Activated T-cell treated with anti-CD3 and anti-CD28 coated beads for 4 hours (primary cell): ENCODE measurements around the gene KCNJ10.

Experiments
- DNase-seq: peaks from one replicate; pipeline ENCODE4 v3.0.0-alpha.2; 2020

KCNJ10 gene

DNA sequence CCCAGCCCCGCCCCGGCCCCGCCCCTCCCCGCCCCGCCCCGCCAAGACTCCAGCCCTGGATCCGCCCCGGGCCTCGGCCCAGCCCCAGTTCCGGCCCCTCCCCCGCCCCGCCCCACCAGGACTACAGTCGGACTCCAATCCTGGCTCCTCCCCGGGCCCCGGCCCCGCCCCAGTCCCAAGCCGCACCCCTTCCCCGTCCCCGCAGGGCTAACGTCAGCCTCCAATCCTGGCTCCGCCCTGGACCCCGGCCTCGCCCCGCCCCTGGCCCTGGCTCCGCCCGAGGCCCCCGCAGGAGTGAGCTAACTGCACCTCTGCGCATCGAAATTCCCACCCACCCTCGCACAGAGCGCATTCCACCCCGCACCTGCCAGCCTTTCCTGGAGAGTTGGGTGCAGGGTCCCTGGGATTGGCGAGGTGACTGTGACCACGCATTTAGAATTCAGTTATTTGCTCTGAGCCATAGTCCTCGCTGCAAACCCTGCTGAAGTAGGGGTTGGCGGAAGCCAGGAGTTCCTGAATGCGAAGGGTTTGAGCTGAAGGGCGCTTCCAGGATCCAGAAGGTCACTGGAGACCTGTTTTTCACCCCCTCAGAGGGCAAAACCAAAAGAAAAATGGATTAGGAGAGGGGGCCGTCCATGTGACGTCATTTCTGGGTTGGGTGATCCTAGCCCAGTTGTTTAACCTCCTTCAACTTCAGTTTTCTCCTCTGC, 29.0 kb upstream of the KCNJ10 start:
- DNase-seq, result peak; percentile 99

DNA sequence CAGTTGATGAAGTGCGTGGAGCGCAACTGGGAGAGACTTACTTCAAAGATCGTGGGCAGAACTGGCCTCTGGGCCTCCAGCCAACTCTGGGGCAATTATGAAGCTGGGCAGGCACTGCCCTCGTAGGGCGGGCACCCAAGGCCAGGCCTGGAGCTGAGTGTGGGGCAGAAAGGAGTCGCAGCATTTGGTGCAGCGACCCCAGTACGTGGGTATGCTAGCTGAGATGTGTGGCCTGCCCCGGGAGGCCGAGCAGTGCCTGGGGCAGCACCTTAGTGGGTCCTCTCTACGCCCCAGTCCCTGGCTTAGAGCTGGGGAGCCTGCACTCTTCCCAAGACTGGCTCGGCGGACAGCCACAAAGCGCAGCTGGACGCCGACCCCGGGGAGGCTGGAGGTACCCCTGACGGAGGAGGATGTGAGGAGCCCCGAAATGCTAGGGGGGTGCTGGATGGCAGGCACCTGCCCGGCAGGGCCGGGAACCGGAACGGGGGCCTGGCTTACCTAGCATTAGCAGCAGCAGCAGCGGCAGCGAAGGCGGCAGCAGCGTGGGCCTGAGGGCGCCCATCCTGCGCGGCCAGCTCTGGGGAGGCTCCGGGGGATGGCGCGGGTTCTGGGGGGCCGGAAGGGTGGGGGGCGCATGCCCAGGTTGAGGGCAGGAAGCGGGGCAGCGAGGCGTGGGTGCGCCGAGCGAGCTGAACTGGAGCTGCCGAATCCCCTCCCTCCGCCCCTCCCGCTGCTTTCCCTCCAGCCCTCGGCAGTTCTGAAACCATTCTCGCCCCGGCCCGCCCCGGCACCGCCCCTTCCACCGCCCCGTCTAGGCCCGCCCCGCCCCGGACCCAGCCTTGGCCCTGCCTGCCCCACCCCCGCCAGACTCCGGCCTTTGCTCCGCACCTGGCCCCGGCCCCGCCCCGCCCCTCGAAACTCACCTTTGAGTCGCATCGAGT, 28.2 kb upstream of the KCNJ10 start, which contains the start of gene IGSF8:
Gene IGSF8, minus strand, starts transcription at position 709 of the 941 bp plus-strand sequence. Its CDS starts 147 bp downstream, at position 562.
- peak; percentile 89 for DNase-seq

DNA sequence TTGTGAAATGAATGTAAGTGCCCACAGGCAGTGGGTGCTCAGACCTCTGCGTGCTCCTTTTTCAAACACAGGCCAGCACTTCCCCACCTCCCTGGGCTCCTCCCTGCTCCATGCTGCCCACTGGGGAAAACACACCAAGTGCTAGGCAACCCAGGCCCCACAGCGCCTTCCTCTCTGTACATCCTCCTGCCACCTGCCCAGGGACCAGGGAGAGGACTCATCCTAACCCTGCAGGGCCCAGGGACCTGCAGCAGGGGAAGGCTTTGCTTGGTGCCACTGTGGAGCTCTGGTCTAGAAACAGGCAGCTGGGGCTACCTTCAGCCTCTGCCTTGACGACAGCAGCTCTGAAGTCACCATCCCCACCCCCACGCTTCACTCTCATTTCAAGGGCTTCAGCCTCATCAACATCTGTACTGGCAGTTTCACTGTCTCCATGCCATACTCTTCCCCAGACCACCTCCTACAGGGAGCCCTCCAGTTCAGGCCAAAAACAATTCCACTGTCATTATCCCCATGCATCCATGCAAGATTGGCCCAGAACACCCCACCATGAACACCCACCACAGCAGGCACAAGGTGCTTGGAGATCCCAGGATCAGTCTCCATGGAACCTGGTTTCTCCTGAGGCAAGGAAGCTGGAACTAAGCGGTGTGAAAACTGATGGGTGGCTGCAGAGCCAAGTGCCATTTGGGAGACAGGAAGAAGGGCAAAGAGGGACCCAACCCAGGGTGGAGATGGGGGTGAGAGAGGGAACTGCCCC, 27.4 kb upstream of the KCNJ10 start:
- no peak for DNase-seq

DNA sequence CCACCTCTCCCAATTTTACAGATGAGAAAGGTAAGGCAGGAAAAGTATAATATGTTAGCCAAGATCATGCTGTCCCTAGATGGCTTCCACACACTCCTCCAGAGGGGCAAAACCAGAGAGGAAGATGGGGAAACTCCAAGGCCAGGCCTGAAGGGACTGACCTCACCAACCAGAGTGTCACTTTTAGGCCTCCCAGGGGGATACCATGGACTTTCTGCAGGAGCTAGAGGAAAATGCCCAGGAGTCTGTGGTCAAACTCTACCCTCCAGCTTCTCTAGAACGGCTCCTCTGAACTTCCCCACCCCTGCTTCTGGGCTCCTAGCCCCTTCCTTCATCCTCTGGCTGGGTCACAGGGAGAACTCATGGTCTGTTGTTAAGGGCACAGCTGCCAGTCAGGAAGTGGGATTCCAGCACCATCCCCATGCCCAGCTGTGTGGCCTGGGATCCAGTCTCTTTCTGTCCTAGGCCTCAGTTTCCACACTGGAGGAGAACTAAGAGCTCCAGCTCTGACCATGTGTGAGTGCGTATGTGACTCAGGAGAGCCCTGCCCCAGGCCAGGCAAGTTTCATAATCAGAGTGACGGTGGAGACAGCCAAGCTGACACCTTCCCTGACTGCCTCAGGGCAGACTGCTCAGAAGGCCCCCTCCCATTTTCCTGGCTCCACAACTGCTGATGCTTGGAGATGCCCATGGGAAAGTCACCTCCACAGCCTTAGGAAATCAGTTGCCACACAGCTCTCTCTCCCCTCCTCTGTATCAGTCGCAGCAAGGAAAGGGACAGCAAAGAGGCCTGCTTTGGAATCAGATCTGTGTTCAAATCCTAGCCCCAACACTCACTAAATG, 26.5 kb upstream of the KCNJ10 start:
- DNase-seq, result no peak

DNA sequence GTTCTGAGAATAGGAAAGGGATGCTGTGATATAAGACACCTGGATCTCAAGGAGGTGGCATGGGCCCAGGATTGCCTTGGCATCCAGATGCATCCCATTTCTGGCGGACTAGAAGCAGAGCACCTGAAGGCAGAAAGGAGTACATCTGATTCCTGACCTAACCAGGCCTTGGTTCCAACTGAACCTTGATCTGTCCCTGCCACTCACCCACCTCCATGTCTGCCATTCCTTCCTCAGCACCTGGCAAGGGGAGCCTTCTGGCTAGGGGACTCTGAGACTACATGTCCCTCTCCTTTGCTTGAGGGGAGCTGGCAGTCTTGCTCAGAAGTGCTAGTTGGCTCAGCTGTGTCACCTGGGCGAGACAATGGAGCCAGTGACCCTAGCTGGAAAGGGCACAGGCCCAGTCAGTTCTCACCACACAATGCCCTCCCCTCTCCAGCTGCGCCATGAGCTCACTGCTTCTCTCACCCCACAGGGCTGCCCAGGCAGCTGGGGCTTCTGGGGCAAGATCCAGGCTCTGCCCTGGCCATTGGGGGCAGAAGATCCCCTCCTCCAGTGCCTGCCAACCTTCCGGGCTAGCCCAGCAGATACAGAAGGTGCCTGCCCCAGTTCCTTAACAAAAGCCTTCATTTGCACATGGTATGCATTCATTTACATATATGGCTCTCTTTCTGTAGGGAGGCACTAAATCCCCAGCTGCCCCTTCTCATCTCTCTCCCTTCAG, 25.6 kb upstream of the KCNJ10 start:
- DNase-seq, result no peak

DNA sequence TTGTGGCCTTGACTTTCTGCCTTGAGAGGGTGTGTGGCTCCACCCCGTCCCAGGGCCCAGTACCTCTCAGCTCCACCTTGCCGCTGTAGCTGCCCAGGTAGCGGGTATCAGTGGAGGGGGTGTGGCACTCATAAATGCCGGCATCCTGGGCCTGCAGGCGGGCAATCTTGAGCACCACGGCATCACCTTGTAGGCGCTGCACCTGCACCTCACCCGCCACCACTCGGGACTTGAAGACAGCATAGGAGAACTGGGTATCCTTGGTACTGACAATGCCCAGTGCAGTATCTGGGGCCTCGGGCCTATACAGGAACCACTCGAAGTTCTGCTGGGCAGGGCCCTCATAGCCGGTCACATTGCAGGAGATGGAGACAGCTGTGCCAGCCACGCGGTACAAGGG, 24.8 kb upstream of the KCNJ10 start:
- no peak for DNase-seq

DNA sequence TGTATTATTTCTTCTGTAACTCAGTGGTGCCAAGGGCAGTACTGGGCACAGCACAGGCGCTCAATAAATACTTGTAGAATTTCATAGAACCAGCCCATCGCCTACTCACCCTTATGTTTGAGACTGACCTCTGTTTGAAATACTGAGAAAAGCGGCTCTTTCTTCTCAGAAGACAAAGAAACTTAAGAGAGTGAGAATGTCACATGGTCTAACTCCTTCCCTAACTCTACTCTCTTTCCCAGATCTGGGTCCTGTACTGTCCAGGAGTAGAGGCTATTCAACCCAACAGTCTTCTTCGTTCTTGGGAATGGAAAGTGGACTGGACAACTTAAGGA, 24.3 kb upstream of the KCNJ10 start:
- no peak for DNase-seq

DNA sequence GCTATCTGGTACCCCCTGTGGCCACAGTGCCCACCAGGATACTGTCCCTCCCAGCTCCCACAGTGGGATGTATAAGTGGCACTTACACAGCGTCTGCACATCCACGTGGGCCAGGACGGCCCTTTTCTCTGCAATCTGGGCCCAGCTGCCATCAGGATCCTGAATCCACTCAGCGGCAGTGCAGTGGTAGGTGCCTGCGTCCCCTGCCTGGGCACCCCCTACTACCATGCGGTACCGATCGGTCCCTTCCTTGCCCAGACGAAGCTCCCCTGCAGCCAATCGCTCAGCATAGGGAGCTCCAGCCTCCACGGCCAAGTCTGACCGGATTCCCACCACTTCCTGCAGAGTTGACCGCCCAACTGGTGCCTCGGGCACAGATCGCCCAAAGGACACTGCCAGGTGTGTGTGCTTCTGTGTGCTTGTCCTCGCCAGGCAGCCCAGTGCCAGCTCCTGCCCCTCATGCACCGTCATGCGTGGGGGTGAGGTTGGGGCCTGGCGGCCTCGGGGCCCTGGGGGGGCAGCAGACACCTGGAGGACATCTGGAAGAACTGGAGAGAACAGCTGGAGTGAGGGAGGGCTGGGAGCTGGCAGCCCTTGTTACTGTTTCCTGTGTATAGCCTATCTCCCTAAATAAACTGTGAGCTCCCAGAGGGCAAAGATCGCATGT, 23.8 kb upstream of the KCNJ10 start:
- DNase-seq, result no peak

DNA sequence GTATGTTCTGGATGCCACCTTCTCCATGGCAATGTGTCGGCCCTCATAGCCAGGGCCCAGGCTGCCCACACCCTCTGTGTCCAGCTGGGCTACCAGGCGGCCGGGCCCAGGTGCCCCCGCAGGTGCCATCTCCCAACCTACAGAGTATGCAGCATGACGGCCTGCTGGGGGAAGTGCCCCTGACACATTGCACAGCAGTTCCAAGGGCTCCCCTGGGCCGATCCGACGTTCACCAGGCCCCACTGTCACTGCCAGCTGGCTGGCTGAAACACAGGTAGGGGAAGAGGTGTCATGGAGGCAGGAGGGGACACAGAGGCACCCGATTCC, 23.1 kb upstream of the KCNJ10 start:
- DNase-seq, result no peak

DNA sequence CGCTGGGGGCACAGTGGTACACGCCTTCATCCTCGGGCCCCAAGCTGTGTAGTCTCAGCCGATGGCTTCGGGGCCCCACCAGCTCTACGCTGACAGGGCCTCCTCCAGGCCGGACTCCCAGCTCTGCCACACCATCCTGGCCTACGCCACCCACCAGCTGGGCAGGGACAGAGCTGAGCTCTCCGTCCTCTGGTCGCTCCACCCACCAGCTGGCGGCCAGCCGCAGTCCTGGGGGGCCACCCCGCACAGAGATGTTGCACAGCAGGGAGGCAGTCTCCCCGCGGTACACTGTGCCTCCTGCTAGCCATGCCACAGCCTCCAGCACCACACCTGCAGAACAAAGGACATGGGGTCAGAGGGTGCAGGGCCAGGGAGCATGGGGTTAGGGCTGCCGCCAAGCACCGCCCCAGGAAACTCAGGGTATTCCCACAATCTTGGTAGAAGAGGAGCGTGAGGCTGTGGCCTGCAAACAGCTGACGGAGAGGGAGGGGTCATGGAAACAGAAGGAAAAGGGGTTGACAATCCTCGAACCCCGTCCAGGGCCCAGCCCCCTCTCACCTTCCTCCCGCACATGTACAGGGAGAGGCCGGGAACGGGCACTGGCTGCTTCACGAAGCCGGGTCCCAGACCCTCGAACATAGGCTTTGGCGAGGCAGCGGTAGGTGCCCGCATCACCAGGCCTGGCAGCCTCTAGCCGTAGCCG, 22.6 kb upstream of the KCNJ10 start:
- no peak for DNase-seq

DNA sequence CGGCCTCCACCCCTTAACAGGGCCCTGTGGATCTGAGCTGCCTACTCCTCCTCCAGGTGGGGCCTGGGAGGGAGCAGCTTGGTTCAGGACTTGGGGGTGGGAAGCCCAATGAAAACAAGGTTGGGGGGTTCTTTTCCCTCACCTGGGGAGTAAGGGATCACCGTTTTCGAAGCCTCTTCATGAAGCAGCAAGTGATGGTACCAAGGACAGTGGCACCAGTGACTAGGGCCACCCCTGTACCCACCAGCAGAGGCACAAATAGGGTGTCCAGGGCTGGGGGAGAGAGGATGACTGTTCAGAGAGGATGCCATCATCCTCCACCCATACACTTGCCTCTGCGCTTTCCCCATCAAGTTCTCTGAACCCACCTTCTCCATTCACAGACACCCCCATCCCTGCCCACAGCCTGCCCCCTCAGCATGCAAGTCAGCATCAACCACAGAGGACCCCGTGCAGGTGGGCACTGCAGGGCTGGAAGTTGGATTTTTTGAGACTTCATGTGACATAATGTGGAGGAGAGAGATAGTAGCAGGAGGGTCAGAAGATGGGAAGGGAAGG, 21.8 kb upstream of the KCNJ10 start:
- no peak for DNase-seq

DNA sequence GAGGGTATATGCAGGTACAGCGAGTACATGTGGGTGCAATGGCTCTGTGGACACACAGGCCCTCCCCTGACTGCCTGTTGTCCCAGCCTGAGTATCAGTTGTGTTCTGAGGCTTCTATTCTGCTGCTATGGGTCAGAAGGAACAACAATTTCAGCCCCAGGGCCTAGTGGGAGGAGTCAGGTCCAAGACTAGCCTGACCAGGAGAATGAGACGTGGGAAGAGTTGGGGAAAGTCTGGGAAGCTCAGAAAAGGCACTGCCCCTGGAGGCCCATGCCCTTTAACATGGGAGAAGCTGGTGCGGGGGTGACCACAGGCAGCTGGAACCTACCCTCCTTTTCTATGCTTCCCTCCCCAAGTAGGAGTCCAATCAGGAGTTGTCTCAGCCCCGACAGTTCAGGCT, 20.8 kb upstream of the KCNJ10 start:
- DNase-seq, result no peak

DNA sequence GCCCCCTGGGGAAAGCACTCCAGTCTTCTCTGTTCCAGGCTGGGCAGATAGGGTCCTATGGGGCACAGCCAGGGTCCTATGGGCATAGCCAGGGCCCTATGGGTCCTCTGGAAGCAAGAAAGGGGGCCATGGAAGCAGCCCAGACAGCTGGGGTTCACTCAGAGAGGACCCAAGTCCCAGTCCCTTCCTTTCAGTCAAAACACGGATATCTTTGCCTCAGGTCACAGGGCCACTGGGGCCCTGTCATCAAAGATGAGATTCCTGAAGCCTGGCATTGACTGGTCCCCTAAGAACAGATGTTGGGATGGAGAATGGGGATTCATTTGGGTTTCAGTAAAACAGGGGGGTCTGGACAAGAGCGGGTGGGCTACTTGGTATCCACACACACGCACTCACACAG, 19.9 kb upstream of the KCNJ10 start:
- DNase-seq, result no peak

DNA sequence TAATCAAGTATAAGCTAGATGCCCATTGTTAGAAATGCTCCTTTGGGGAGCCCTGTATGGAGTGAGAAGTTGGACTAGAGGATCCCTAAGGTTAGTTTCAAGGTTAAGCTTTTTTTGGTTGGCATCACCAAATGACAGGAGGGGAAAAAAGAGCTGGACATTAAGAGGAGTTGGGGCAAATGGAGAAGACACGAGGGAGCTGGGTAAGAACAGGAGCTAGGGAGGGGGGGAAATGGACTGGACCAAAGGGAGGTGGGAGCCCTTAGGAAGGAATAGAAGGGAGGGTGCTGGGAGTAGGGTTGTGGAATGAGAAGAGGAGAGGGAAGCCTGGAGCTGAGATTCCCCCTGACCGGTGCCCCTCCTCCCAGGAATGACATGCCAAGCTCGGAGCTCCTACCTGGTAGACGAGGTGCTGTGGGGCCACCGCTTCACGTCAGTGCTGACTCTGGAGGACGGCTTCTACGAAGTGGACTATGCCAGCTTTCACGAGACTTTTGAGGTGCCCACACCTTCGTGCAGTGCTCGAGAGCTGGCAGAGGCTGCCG, 17.2 kb upstream of the KCNJ10 start:
- no peak for DNase-seq

DNA sequence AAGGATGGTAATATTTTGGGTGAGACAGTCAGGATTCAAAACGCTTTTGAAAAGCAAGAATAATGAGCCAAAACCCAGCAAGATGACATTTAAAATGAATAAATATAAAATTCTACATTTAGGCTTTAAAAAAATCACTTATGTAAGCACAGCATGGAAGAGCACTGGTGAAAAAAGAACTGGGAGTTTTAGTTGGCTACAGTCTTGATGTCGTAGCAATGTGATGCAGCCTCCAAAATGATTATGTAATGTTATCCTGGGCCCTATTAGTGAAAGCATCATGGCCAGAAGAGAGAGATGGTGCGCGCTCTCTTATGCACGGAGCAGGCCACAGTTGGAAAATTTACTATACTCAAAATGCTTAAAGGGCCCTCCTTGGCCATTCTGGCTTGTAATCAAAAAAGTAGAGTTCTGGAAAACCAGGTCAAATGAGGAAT, 16.5 kb upstream of the KCNJ10 start:
- no peak for DNase-seq

DNA sequence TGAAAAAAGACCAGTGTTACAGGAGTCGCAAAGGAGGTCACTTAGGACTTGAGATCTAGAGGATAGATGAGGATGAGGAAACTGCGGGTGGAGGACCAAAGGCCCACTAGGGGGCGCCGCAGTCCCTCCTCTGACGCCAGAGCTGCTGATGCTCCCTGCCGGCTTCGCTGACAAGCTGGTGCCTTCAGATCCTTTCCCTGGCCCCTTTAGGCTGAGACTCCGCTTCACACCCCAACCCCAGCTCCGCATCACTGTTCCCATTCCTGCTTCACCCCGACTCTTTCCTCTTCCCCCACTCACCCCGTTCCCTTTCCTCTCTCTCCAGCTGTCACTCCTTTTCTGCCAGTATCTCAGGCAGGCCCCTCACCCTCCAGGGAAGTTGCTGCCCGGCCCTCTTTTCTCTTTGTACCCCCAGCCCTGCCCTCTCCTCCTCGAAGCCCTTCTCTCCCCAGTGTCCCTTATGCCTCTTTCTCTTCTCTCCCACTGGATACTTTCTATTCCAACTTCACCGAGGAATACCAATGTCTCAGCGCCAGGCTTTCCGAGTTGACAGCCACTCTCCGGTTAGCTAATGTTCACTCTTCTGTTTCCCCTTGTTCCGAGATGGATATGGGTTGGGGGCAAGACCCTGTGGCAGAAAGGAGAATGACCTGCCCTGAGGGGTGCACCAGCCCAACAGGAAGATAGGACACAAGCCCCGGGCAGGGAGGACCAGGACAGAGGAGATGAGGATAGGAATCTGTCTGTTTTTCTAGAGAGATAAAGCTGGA, 15.9 kb upstream of the KCNJ10 start:
- DNase-seq, result peak; percentile 66

DNA sequence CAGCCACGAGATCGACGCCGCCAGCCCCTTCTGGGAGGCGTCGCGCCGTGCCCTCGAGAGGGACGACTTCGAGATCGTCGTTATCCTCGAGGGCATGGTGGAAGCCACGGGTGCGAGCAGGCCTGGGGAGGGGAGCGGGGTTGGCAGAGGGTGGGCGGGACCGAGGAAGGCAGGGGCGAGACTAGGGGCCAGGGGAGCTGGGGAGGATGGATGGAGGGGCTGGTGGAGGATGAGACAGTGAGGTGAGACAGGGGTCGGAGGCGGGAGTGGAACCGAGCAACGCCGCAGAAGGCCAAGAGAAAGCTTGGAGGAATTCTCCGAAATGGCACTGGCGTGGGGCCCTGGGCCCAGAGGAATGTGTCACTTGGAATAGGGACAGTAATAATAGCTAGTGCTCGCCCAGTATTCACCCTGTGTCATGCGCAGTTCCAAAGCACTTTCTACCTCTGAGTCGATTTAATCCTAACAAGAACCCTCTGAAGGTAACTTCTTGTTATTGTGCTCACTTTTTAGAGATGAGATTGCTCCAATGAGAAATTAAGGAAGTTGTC, 14.9 kb upstream of the KCNJ10 start:
- no peak for DNase-seq

DNA sequence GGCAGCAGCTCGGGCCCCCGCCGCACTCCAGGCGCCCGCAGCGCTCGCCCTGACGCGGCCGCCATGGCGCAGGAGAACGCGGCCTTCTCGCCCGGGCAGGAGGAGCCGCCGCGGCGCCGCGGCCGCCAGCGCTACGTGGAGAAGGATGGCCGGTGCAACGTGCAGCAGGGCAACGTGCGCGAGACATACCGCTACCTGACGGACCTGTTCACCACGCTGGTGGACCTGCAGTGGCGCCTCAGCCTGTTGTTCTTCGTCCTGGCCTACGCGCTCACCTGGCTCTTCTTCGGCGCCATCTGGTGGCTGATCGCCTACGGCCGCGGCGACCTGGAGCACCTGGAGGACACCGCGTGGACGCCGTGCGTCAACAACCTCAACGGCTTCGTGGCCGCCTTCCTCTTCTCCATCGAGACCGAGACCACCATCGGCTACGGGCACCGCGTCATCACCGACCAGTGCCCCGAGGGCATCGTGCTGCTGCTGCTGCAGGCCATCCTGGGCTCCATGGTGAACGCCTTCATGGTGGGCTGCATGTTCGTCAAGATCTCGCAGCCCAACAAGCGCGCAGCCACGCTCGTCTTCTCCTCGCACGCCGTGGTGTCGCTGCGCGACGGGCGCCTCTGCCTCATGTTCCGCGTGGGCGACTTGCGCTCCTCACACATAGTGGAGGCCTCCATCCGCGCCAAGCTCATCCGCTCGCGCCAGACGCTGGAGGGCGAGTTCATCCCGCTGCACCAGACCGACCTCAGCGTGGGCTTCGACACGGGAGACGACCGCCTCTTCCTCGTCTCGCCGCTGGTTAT, 14.2 kb upstream of the KCNJ10 start:
- DNase-seq, result peak; percentile 64
